Measurements from ENCODE around the gene LMTK3. TPM values are rescaled to one million over a fixed set of nuclear protein-coding genes. Genes with fewer than 3 reads are reported as not detected.
"Not testable (repeated sequence)": the region's sequence is repeated elsewhere in the genome, so short reads cannot be mapped to it uniquely, and the experiment has no call there.

Gene LMTK3
- total RNA-seq, 1 donor from 2014 or later, result 0.70 TPM

DNA sequence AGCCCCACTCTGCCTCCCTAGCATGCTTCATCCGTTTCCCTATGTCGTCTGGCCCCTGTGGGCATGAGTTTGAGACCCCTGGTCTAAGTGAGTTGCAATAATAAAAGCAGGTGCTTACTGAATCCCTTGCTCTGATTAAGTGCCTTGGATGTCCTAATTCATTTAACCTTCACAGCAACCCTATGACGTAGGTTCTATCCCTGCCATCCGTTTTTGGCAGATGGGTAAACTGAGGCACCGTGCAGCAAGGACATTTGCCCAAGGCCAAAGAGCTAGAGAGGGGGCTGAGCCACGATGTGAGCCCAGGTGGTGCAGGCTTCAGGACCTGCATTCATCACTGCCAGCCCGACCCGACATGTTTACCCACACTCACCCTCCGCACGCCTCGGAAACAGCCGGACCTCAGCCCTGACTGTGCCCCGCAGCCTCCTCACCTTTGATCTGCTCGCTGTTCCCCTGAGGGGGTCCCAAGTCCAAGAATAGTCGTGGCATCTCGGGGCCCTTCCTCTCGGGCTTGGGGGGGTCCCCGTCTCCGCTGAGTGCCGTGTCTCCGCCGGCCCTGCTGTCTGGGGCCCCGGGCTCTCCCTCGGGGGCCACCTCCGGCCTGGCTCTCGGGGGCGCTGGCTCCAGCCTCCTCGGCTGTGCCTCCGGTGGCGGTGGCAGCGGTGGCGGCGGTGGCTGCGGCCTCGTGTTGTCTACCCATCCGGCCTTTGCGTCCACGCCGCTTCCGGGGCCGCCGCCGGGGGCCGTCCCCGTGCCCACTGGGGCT, 14.5 kb downstream of the LMTK3 start:
- no peak for DNase-seq
- no peak for ATAC-seq (ENCODE audit: poor library complexity)
- intact Hi-C loops (cut with DNase I), result no loop called here

DNA sequence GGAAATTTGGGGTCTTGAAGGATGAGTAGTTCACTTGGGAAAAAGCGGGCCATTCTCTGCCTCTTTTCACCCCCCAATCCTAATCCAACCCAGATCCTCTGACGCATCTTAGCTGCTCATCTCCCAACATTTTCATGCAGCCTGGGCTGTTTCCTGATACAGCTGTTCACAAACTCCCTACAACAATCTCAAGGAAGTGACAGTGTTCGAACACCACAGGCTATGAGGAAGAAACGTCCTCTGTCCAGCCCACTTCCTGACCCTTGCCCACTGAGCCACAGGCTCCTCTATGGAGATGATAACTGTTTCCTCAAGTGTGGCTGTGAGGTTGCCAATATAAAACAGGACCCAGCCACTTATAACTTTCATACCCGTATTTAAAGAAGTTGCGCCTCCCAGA, 16.2 kb downstream of the LMTK3 start:
- ATAC-seq (ENCODE audit: poor library complexity) (no peak), DNase-seq (no peak)
- intact Hi-C loops (cut with DNase I), result no loop called here

DNA sequence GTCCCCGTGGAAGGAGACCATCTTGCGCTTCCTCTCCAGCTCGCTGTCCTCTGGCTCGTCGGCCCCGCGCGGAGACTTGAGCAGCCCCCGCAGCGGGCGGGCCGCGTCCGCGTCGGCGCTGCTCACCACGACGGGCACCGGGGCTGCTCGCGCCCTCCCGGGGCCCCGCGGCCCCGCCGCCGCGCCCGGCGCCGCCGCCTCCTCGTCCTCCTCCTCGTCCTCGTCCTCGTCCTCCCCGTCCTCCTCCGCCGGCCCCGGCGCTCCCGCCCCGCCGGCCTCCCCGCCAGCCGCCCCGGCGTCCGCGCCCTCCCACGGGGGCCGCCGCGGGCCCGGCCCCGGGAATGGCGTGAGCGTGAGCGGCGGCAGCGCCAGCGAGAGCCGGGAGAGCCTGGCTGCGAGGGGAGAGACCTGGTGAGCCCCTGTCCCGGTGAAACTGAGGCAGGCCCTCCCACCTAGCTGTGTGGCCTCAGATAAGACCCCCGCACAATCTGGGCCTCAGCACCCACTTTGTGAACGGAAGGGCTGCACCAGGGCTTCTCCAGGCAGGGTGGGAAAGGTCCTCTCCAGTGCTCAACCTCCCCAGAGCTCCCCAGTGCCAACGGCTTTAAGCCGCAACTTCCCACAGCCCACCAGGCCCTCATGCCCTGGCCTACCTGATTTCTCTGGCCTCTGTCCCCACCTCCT, 17.8 kb downstream of the LMTK3 start:
- peak; percentile 10 for ATAC-seq (ENCODE audit: poor library complexity)
- no peak for DNase-seq
- intact Hi-C loops (cut with DNase I), result loop anchor here (5.0 kb wide), 1 partner anchor 93 kb away; no protein-coding TSS in a partner anchor

GRCh38 chr19:48492925-48493717, 18.5 kb downstream of the LMTK3 start:
- ATAC-seq (ENCODE audit: poor library complexity) (peak; percentile 86), DNase-seq (peak; percentile 95)
- intact Hi-C loops (cut with DNase I), result loop anchor here (5.0 kb wide), 1 partner anchor 94 kb away; no protein-coding TSS in a partner anchor

DNA sequence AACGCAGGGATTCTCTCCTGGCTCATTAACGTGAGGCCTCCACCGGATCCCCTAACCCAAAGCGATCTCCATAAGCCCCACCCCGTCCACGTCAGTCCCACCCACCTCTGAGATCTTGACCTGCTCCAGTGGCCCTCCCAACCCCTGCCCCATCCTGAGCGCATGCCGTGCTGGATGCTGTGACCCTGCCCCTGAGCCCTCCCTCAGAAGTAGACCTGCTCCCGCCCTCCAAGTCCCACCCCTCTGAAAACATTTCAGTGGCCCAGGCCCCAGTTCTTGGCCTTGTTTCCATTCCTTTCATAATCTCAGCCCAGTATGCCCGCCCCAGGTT, 19.9 kb downstream of the LMTK3 start:
- no peak for DNase-seq
- ATAC-seq (ENCODE audit: poor library complexity), result no peak
- intact Hi-C loops (cut with DNase I), result loop anchor here (5.0 kb wide), 1 partner anchor 96 kb away; no protein-coding TSS in a partner anchor

GRCh38 chr19:48490981-48491792, 20.4 kb downstream of the LMTK3 start:
- DNase-seq, result peak; percentile 56

GRCh38 chr19:48489608-48490216, 21.9 kb downstream of the LMTK3 start:
- intact Hi-C loops (cut with DNase I), result loop anchor here (5.0 kb wide), 1 partner anchor 98 kb away; no protein-coding TSS in a partner anchor
- DNase-seq (peak; percentile 87), ATAC-seq (ENCODE audit: poor library complexity) (peak; percentile 33)

More at GRCh38 chr19:48490981-48491792, 20.4 kb downstream of the LMTK3 start:
- ATAC-seq (ENCODE audit: poor library complexity), result no peak
- intact Hi-C loops (cut with DNase I), result loop anchor here (5.0 kb wide), 1 partner anchor 96 kb away; no protein-coding TSS in a partner anchor

GRCh38 chr19:48488478-48488877, 23.2 kb downstream of the LMTK3 start:
- intact Hi-C loops (cut with DNase I); ATAC-seq (ENCODE audit: poor library complexity); DNase-seq: not testable (repeated sequence)

DNA sequence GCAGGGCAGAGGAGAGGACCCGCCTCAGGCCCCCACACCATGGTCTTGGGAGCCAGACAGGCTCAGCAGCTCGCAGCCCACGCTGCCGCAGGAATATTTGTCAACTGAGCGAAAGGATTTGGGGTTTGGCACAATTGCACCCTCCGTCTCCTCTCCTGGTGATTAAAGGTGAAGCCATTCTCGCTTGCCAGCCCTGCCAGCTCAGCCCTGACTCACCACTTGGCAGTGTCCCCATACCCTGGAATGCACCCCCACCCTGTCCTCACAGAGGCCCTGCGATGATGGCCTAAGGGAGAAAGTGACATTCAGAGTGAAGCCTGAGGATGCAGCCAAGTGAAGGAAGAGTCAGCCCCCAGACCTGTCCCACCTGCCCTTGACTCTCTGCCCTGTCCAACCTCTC, 23.7 kb downstream of the LMTK3 start:
- ATAC-seq (ENCODE audit: poor library complexity) (peak; percentile 50), DNase-seq (peak; percentile 71)
- intact Hi-C loops (cut with DNase I), result no loop called here

- intact Hi-C loops (cut with DNase I), result no loop called here
- DNase-seq (no peak), ATAC-seq (ENCODE audit: poor library complexity) (no peak)
These were observed 24.1 kb downstream of the LMTK3 start for GRCh38 chr19:48487544-48487943.

DNA sequence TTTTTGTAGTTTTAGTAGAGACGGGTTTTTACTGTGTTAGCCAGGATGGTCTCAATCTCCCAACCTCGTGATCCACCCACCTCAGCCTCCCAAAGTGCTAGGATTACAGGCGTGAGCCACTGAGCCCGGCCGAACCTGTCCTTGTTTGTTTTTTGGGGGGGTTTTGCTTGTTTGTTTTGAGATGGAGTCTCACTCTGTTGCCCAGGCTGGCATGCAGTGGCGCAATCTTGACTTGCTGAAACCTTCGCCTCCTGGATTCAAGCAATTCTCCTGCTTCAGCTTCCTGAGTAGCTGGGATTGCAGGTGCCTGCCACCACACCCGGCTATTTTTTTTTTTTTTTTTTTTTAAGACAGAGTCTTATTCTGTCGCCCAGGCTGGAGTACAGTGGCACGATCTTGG, 24.9 kb downstream of the LMTK3 start:
- intact Hi-C loops (cut with DNase I); DNase-seq; ATAC-seq (ENCODE audit: poor library complexity): not testable (repeated sequence)

GRCh38 chr19:48484931-48485612, 26.6 kb downstream of the LMTK3 start:
- intact Hi-C loops (cut with DNase I), result no loop called here
- DNase-seq (no peak), ATAC-seq (ENCODE audit: poor library complexity) (no peak)

DNA sequence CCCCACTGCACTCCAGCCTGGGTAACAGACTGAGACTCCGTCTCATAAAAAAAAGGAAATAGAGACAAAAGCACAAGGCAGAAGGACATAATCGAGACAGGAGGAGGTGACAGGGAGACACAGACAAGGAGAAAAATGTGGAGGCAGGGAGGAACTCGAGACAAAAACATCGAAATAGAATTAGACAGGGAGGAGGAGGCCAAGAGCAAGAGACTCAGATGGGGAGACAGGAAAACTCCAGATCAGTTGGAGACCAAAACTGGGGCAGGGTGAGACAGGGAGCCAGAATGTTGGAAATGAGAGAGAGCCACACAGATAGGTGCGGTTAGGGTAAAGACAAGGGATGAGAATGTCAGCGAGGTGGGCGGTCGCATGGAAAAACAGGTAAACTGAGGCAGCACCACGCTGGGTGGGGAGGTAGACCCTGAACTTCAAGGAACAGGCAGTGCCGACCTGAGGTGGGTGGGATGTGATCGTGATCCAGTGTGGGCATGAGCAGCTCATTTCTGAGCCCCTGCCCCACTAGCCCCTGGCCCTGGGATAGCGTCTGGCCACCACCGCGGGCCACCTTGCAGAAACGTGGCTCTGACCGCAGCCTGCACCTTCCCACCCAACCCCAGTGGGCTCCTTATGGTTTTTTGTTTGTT, 27.3 kb downstream of the LMTK3 start:
- intact Hi-C loops (cut with DNase I), result no loop called here
- DNase-seq (no peak), ATAC-seq (ENCODE audit: poor library complexity) (no peak)

DNA sequence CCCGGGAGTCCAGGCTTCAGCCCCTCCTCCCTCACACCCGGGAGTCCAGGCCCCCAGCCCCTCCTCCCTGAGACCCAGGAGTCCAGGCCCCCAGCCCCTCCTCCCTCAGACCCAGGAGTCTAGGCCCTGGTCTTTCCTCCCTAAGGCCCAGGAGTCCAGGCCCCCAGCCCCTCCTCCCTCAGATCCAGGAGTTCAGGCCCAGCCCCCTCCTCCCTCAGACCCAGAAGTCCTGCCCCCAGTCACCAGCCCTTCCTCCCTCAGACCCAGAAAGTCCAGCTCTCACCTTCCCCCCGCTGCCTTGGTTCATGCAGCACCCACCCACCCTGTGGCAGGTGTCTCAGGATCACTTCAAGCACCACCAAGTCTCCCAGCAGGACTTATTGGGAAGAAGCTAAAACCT, 28.3 kb downstream of the LMTK3 start:
- ATAC-seq (ENCODE audit: poor library complexity), result no peak
- intact Hi-C loops (cut with DNase I), result no loop called here
- no peak for DNase-seq

DNA sequence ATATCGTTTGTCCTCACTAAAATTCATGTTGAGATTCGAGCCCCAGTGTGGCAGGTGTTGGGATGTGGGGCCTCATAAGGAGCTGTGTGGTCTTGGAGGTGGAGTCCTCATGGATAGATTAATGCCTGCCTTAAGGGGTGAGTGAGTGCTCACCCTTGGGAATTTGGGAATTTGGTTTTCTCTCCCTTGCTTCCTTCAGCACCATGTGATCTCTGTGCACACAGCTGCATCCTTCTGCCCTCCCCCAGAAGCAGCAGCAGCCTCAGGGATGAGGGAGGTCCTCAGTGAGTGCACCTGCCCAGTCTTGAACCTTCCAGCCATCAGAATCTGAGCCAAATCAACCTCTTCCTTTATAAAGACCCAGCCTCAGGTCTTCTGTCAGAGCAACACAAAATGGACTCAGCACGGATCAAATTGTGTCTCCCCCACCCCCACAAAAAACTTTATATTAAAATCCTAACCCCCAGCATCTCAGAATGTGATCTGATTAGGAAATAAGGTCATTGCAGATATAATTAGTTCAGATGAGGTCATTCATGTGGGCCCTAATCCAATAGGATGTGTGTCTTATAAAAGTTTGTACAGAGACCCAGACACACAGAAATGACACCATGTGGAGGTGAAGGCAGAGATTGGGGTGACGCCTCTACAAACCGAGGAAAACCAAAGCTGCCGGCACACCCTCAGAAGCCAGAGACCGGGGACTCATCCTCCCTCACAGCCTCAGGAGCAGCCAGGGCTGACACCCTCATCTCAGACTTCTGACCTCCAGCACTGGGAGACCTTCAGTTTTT, 29.6 kb downstream of the LMTK3 start:
- intact Hi-C loops (cut with DNase I), result no loop called here
- no peak for ATAC-seq (ENCODE audit: poor library complexity)
- DNase-seq, result no peak
